Uterus (tissue), 2 donors: ENCODE measurements around the gene NCBP3.

ENCODE experiments used
- POLR2A ChIP-seq, 2 donors: fragments of 450-650 bp; IDR thresholded peaks; one replicate each; pipeline ENCODE4 v1.6.1; 2016; ENCODE audit warnings: antibody characterized with exemption in 2 of 2, mild to moderate bottlenecking in 1 of 2, moderate library complexity in 1 of 2
- TF ChIP-seq, protein P1 (sequence below), 4 experiments: fragments of 200-600 bp in 2 of 4; fragments of 450-650 bp in 2 of 4; sonication (generic) in 2 of 4; IDR thresholded peaks; one replicate each; pipeline ENCODE4 v1.5.1; 2016 to 2019; ENCODE audit warnings: antibody characterized with exemption in 4 of 4, mild to moderate bottlenecking in 2 of 4, moderate library complexity in 1 of 4

DNA sequence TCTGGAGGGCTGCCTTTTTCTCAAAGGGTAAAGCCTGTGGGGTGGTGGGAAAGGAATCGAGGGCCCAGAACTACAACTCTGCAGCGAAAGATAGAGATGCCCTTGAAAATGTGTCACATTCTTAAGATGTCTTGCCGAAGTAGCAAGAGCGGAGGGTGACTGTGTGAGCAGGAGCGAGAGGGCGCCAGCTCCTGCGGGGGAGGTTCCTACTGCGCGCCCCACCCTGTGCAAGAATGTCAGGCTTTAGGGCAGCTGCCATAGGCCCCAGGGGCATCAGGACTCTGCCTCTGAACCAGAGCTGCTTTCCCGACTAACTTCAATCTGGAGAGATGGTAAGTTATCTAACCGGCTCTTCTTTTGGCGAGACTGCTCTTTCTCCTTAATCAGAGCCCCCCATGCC, 33.3 kb downstream of the NCBP3 start:
- TF ChIP-seq, protein P1, sequence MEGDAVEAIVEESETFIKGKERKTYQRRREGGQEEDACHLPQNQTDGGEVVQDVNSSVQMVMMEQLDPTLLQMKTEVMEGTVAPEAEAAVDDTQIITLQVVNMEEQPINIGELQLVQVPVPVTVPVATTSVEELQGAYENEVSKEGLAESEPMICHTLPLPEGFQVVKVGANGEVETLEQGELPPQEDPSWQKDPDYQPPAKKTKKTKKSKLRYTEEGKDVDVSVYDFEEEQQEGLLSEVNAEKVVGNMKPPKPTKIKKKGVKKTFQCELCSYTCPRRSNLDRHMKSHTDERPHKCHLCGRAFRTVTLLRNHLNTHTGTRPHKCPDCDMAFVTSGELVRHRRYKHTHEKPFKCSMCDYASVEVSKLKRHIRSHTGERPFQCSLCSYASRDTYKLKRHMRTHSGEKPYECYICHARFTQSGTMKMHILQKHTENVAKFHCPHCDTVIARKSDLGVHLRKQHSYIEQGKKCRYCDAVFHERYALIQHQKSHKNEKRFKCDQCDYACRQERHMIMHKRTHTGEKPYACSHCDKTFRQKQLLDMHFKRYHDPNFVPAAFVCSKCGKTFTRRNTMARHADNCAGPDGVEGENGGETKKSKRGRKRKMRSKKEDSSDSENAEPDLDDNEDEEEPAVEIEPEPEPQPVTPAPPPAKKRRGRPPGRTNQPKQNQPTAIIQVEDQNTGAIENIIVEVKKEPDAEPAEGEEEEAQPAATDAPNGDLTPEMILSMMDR (IDR thresholded peaks at IDR 0.05) = no peak
- no peak for TF ChIP-seq POLR2A (IDR thresholded peaks at IDR 0.05)
